Stimulated activated CD4-positive, alpha-beta T cell treated with anti-CD3 and anti-CD28 coated beads, Interleukin-4, amount 100 ng/mL, for 48 hours (primary cell): Measurements from ENCODE around the gene PCBP3.

ENCODE experiments used
- DNase-seq, 2 donors: peaks; one replicate each; pipeline ENCODE4 v3.0.0-alpha.2; 2020; ENCODE audit warnings: low read depth in 2 of 2

PCBP3 gene

DNA sequence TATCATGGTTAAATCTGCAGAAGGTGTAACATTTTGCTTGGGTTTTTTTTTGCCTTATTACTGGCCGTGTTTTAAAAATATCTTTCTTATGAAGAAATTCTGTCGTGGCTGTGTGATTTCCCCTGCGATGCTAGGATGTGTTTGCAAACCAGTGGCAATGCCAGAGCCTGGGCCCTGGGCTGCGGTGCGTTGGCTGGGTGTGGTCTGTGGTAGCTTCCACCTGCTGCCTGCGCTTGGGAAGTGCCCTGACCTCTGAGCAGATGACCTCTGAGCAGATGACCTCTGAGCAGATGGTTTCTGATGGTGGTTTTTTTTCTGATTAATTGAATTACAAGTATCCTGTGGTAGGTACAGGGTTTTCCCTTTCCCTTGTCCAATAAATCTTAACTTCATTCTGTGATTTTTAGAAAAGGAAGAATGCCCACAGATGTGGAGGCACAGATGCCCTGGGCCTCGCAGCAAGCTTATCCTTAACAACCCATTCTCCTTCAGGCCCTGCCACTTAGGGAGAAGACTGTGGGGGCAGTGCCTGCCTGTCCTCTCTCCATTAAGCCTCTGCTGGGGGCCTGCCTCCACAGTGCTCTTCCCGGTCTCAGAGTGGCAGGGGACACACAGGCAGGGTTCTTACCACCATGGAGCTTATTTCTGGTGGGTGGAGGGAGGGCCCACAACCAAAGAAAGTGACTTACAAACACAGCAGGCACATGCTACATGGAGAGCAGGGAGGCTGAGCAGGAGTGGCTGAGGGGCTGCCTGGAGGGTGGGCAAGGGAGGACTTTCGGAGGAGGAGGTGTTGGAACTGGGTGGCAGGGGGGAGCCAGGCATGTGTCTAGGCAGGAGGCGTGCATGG, 81.7 kb downstream of the PCBP3 start:
- no peak for DNase-seq

- no peak for DNase-seq
Measured at GRCh38 chr21:45725844-45726200, 82.3 kb downstream of the PCBP3 start.

- no peak for DNase-seq
Measured at GRCh38 chr21:45726438-45726837, 82.9 kb downstream of the PCBP3 start.

- DNase-seq, result no peak
Measured at GRCh38 chr21:45727390-45727789, 83.9 kb downstream of the PCBP3 start.

GRCh38 chr21:45735259-45736000, 91.9 kb downstream of the PCBP3 start:
- DNase-seq, result no peak

DNA sequence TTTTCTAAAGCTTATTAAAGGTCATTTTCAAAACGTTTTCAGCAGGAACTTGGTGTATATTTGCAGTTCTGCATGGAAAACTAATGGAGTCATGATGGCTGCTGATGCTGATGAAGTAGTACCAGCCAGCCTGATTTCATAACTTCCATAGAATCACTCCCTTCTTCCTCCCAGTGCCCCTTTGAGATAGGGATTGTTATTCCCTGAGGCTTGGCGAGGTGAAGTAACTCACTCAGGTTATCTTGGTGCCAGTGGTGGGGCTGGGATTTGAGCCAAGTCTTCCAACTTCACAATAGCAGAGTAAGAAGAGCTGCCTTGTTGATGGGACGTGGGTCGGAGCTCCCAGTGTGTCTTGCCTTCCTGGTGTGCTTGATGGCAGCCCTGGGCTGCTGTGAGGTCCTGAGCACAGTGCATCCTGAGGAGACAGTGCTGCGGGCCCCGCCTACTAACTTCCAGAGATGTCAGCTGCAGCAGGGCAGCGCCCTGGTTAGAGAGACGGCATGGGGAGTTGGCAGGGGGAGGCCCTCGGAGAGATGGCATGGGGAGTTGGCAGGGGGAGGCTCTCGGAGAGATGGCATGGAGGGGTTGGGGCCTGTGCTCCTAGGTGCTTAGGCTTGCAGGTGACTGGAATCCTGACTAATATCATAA, 92.6 kb downstream of the PCBP3 start:
- no peak for DNase-seq

DNA sequence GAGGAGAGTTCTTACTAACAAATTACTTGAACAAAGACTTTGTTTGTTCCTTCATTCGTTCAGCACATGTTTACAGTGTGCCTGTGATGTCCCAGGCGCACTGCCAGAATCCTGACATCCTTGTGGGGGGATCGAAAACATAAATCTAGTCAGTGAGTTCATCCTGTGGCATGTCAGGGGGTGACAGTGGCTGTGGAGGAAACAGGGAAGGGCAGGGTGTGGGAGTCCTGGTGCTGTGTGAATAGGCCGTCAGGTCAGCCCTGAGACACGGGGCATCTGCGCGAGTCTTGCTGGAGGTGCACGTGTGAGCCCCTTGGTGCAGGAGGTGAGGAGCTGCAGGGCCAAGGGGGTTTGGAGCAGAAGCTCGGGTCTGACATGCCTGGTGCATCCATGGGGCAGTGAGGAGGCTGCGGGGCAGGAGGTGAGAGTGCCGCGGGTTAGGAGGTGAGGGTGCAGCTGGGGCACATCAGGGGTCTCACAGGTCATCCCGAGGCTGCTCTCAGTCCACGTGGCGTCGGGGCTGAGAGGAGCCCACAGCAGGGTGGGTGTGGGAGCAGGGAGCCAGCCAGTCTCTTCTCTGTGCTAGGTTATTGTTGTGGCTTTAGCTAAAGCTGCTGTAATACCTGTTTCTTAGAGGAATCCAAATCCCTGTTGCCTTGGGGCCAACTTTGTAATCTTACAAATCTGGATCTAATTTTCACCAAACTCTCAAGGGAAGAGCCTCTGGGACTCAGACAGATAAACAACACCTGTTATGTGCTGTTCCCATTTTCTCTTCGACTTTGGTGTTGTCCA, 93.4 kb downstream of the PCBP3 start:
- DNase-seq, result no peak

DNA sequence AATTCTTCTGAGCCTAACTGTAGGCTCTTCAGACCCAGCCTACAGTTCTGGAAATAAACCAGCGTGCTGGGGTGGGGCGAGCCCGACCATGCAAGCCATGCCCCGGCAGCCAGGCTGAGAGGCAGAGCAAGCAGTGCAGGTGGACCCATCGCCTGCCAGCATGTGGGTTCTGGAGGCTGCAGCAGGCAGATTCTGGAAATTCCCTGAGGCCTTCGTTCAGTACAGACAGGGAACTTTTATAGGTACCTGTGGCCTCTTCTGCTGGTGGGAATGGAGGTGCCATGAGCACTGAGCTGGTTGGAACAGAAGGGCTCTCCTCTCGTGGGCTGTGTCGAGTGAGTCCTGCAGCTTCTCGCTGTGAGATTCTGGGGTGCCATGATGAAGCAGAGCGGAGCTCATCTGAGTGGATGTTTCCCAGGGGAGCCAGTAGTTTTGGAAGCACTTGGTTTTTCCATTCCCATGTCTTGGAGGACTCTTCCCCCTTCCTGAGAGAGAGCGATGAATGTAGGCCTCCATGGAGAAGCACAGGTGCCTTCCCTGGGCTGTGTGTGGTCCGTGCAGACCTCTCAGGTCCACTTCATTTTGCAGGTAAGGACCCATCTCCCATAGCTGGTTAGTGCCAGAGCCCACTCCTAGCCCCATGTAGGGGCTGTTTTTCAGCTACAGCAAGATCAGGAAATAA, 94.1 kb downstream of the PCBP3 start:
- DNase-seq, result no peak

DNA sequence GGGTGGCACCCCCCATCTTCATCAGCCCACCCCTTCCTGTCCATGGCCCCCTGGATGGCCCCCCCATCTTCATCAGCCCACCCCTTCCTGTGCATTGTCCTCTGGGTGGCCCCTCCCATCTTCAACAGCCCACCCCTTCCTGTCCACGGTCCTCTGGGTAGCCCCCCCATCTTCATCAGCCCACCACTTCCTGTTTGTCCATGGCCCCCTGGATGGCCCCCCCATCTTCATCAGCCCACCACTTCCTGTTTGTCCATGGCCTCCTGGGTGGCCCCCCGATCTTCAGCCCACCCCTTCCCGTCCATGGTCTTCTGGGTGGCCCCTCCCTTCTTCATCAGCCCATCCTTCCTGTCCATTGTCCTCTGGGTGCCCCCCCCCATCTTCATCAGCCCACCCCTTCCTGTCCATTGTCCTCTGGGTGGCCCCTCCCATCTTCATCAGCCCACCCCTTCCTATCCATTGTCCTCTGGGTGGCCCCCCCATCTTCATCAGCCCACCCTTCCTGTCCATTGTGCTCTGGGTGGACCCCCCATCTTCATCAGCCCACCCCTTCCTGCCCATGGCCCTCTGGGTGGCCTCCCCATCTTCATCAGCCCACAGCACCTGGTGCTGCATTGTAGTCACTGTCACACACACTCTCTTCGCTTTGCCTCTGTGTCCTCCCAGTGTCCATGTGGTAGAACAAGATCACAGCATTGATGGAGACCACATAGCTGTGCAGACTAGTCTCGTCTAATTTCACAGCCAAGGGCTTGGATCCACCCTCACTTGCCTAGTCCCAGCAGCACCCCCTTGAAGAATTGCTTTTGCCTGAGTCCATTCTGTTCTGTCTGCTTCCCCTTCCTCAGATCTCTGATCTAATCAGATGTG, 95.9 kb downstream of the PCBP3 start:
- no peak for DNase-seq

DNA sequence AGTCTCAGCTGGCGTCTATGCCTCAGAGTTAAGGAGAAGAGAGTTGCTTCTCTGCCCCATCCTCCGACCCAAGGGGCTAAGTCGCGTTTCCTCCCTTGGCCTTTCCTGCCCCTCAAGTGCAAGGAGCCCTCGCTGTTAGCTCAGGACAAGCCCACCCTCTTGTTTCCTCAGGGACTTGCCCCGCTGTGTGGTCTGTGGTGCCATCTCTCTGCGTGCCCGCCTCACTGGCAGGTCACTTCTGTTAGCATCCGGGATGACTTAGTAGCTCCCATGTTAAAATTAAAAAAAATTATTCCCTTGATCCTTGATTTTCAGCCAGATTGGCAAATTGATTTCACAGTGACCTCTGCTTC, 96.5 kb downstream of the PCBP3 start:
- no peak for DNase-seq

DNA sequence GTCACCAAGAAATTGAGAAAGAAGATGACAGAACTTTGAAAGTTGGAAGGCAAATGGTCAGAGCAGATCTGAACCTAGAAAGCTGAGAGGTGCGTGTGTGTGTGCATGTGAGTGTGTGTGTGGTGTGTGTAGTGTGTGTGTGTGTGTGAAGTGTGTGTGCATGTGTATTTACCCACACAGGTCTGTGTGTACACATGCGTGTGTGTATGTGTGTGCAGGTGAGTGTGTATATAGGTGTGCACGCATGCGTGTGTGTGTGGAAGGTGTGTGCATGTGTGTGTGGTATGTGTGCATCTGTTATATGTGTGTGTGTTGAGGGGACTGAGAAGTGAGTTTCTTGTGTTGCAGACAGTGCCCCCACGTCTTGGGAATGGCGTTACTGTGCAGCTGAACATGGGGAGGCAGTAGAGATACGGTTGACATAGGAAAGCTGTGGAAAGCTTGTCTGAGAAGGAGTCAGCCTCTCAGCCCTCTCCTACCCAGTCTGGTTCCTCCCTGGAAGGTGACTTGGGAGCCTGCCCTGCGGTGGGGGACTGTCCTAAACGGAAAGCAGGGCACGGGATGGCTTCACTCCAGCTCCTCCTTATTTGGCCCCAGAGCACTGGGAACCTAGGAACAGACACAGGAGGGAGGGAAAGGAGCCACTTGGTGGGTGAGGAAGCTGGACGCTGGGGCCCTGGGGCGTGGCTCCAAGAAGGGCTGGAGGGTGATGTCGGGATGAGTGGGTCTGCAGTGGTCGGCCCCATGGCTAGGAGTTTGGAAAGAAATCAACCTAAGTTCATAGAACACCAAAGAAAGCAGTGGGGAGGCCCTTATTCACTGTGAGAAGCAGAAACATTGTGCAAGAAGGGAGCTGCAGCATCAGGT, 97.2 kb downstream of the PCBP3 start:
- no peak for DNase-seq

GRCh38 chr21:45741691-45742090, 98.2 kb downstream of the PCBP3 start:
- no peak for DNase-seq

- no peak for DNase-seq
Measured at GRCh38 chr21:45742247-45742646, 98.7 kb downstream of the PCBP3 start.

DNA sequence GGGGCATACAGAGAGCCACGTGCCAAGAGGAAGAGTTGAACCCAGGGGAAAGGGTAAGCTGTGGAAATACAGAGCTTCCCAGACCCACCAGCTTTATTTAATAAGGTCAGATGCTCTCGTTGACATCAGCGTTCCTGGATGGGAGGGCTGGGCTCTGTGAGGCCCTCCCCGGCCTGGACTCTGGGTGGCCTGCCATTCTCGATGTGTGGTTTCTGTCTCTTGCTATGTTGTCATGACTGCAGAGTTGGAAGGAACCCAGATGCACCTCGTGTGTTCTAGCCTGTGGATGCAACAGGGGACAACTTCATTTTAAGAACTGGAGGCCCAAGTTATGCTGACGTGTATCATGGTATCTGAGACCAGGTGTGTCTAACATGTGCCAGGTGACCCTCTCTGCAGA, 101.7 kb downstream of the PCBP3 start:
- DNase-seq, result no peak

GRCh38 chr21:45747233-45747766, 103.8 kb downstream of the PCBP3 start:
- no peak for DNase-seq

DNA sequence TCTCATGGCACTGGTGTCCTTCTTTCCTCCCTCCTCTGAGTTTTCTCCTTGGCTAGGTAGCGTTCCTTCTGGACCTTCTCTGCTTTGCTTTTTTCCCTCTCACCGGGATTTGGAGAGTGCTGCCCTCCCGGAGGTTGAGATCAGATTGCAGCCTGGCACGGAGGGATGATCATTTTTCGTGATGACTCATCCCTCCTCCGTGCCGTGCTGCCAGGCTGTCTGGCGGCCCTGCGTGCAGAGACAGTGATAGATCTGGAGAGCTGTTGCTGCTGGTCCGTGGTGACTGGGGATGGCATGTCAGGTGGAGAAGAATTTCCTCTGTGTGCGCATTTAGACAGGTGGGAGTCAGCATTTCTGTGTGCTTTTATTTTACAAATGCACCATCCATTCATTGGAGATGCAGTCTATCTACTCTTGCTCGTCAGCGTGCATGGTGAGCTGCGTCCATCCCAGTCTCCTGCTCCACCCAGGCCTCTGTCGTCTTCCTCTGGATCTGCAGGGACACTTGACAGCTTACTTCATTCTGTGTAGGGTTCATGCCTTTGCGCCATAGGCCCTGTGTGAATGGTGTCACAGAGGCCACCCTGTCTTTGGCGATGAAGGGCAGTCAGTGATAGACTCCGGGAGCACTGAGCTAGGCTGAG, 104.4 kb downstream of the PCBP3 start:
- DNase-seq, result no peak

GRCh38 chr21:45748593-45748992, 105.1 kb downstream of the PCBP3 start:
- no peak for DNase-seq

- no peak for DNase-seq
Measured at GRCh38 chr21:45749974-45750373, 106.4 kb downstream of the PCBP3 start.

- no peak for DNase-seq
Measured at GRCh38 chr21:45750936-45751335, 107.4 kb downstream of the PCBP3 start.
